ENCODE results near the gene CAMSAP1. TPM values are rescaled to one million over a fixed set of nuclear protein-coding genes. Genes with fewer than 3 reads are reported as not detected.

The CAMSAP1 gene
- polyA plus RNA-seq, 3 donors: 0.71 to 9.0 (median 0.75) TPM

- Histone ChIP-seq H3K79me2 (ENCODE audit: insufficient read depth, low read length) (peaks cover 96% of the 10 kb centered on the region), H3K36me3 (replicated peaks in 1 of 2; ENCODE audit: control insufficient read depth in 1 of 2, insufficient read depth in 2 of 2, low read length in 2 of 2) (no peaks in the 10 kb centered on the region)
- intact Hi-C loops (cut with micrococcal nuclease): no loop called here
These were observed 10.7 kb downstream of the CAMSAP1 start for GRCh38 chr9:135896626-135897025.

GRCh38 chr9:135896205-135896604 lies 11.1 kb downstream of the CAMSAP1 start:
- H3K27ac ChIP-seq (ENCODE audit: low read depth in 1 of 2, low read length in 2 of 2): peak overlapping the region in 1 of 2 donors; percentile 6
- intact Hi-C loops (cut with micrococcal nuclease): no loop called here
- Mint-ChIP-seq H3K4me3 (no peak overlapping the region), H3K27me3 (ENCODE audit: low read depth in 3 of 3) (peaks cover 0 to 2% (median 0%) of the 10 kb centered on the region in 3 donors), H3K27ac (peak overlapping the region in 6 of 7 donors; percentile 13 to 73 (median 44)), H3K36me3 (peaks cover 18 to 25% of the 10 kb centered on the region in 2 donors), H3K4me1 (peaks cover 37% of the 10 kb centered on the region), H3K9me3 (peaks cover 0 to 7% (median 2%) of the 10 kb centered on the region in 7 donors)
- no peak overlapping the region for H3K9ac ChIP-seq (ENCODE audit: insufficient read depth, low read length, poor library complexity, severe bottlenecking)
- H2AFZ ChIP-seq (ENCODE audit: insufficient read depth, low read depth, low read length, poor library complexity, severe bottlenecking): no peak overlapping the region
- H3K36me3 ChIP-seq (replicated peaks in 1 of 2; ENCODE audit: control insufficient read depth in 1 of 2, insufficient read depth in 2 of 2, low read length in 2 of 2): no peaks in the 10 kb centered on the region
- H3K79me2 ChIP-seq (ENCODE audit: insufficient read depth, low read length): peaks cover 96% of the 10 kb centered on the region
- no peak overlapping the region for H3K4me3 ChIP-seq (replicated peaks in 1 of 3; ENCODE audit: low read depth in 2 of 3, low read length in 3 of 3)
- peaks cover 95% of the 10 kb centered on the region for H4K20me1 ChIP-seq (ENCODE audit: insufficient read depth, low read length)
- H3K27me3 ChIP-seq (ENCODE audit: control insufficient read depth in 2 of 2, insufficient read depth in 2 of 2, low read length in 2 of 2): no peaks in the 10 kb centered on the region
- H3K4me2 ChIP-seq (replicated peaks; ENCODE audit: extremely low read depth, low read length, poor library complexity, severe bottlenecking): no peak overlapping the region
- WGBS (ENCODE audit: insufficient coverage): 0% methylated on average over 1 of the region's 3 CpGs
- TF ChIP-seq, protein P1, sequence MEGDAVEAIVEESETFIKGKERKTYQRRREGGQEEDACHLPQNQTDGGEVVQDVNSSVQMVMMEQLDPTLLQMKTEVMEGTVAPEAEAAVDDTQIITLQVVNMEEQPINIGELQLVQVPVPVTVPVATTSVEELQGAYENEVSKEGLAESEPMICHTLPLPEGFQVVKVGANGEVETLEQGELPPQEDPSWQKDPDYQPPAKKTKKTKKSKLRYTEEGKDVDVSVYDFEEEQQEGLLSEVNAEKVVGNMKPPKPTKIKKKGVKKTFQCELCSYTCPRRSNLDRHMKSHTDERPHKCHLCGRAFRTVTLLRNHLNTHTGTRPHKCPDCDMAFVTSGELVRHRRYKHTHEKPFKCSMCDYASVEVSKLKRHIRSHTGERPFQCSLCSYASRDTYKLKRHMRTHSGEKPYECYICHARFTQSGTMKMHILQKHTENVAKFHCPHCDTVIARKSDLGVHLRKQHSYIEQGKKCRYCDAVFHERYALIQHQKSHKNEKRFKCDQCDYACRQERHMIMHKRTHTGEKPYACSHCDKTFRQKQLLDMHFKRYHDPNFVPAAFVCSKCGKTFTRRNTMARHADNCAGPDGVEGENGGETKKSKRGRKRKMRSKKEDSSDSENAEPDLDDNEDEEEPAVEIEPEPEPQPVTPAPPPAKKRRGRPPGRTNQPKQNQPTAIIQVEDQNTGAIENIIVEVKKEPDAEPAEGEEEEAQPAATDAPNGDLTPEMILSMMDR (IDR thresholded peaks at IDR 0.05): no peak
- peaks cover 4 to 26% of the 10 kb centered on the region in 2 donors for H3K4me1 ChIP-seq (ENCODE audit: control insufficient read depth in 1 of 2, insufficient read depth in 2 of 2, low read length in 2 of 2)
- no peak for DNase-seq
- H3K9me3 ChIP-seq (replicated peaks in 1 of 2; ENCODE audit: control insufficient read depth in 1 of 2, insufficient read depth in 1 of 2, low read length in 2 of 2): no peaks in the 10 kb centered on the region

More at GRCh38 chr9:135896626-135897025, 10.7 kb downstream of the CAMSAP1 start:
- H3K4me3 ChIP-seq (replicated peaks in 1 of 3; ENCODE audit: low read depth in 2 of 3, low read length in 3 of 3): no peak overlapping the region
- peak overlapping the region in 1 of 2 donors; percentile 6 for H3K27ac ChIP-seq (ENCODE audit: low read depth in 1 of 2, low read length in 2 of 2)
- H3K9me3 Mint-ChIP-seq: peaks cover 0 to 7% (median 2%) of the 10 kb centered on the region in 7 donors
- H3K27me3 ChIP-seq (ENCODE audit: control insufficient read depth in 2 of 2, insufficient read depth in 2 of 2, low read length in 2 of 2): no peaks in the 10 kb centered on the region
- H3K27ac Mint-ChIP-seq: peak overlapping the region in 3 of 7 donors; percentile 13 to 73 (median 67)
- no peak for DNase-seq
- WGBS (ENCODE audit: insufficient coverage): no CpG with 5 or more reads among the region's 2 CpGs
- peaks cover 0 to 2% (median 0%) of the 10 kb centered on the region in 3 donors for H3K27me3 Mint-ChIP-seq (ENCODE audit: low read depth in 3 of 3)
- H3K9ac ChIP-seq (ENCODE audit: insufficient read depth, low read length, poor library complexity, severe bottlenecking): no peak overlapping the region
- H3K9me3 ChIP-seq (replicated peaks in 1 of 2; ENCODE audit: control insufficient read depth in 1 of 2, insufficient read depth in 1 of 2, low read length in 2 of 2): no peaks in the 10 kb centered on the region
- peaks cover 95% of the 10 kb centered on the region for H4K20me1 ChIP-seq (ENCODE audit: insufficient read depth, low read length)
- TF ChIP-seq, protein P1 (IDR thresholded peaks at IDR 0.05): no peak
- H2AFZ ChIP-seq (ENCODE audit: insufficient read depth, low read depth, low read length, poor library complexity, severe bottlenecking): no peak overlapping the region
- H3K4me2 ChIP-seq (replicated peaks; ENCODE audit: extremely low read depth, low read length, poor library complexity, severe bottlenecking): no peak overlapping the region
- peaks cover 4 to 26% of the 10 kb centered on the region in 2 donors for H3K4me1 ChIP-seq (ENCODE audit: control insufficient read depth in 1 of 2, insufficient read depth in 2 of 2, low read length in 2 of 2)
- H3K4me3 Mint-ChIP-seq: no peak overlapping the region
- H3K36me3 Mint-ChIP-seq: peaks cover 15 to 27% of the 10 kb centered on the region in 2 donors
- peaks cover 37% of the 10 kb centered on the region for H3K4me1 Mint-ChIP-seq

Measured in CD14-positive monocyte (primary cell).